ENCODE data around the gene LRP2.

LRP2 gene

GRCh38 chr2:169116993-169117392, 245.3 kb downstream of the LRP2 start:
- DNase-seq = no peak

- no peak for DNase-seq
Measured at GRCh38 chr2:169116327-169116726, 246.0 kb downstream of the LRP2 start.

GRCh38 chr2:169114056-169114455, 248.3 kb downstream of the LRP2 start:
- no peak for DNase-seq

GRCh38 chr2:169112841-169113240, 249.5 kb downstream of the LRP2 start:
- DNase-seq = no peak

GRCh38 chr2:169110916-169111315, 251.4 kb downstream of the LRP2 start:
- no peak for DNase-seq

- DNase-seq = no peak
Measured at GRCh38 chr2:169110419-169110818, 251.9 kb downstream of the LRP2 start.

GRCh38 chr2:169109502-169110409, 252.6 kb downstream of the LRP2 start:
- peak; percentile 75 to 79 for DNase-seq

- DNase-seq = no peak
Measured at GRCh38 chr2:169108099-169108884, 254.0 kb downstream of the LRP2 start.

- no peak for DNase-seq
Measured at GRCh38 chr2:169107645-169108044, 254.7 kb downstream of the LRP2 start.

GRCh38 chr2:169106563-169107545, 255.5 kb downstream of the LRP2 start:
- DNase-seq = no peak

GRCh38 chr2:169106134-169106533, 256.2 kb downstream of the LRP2 start:
- DNase-seq = no peak

GRCh38 chr2:169105476-169105875, 256.9 kb downstream of the LRP2 start:
- no peak for DNase-seq

- no peak for DNase-seq
Measured at GRCh38 chr2:169104848-169105247, 257.5 kb downstream of the LRP2 start.

GRCh38 chr2:169095621-169096105, 266.7 kb downstream of the LRP2 start:
- DNase-seq = no peak

GRCh38 chr2:169094676-169095075, 267.7 kb downstream of the LRP2 start:
- no peak for DNase-seq

GRCh38 chr2:169093535-169093934, 268.8 kb downstream of the LRP2 start:
- no peak for DNase-seq

GRCh38 chr2:169091761-169092519, 270.4 kb downstream of the LRP2 start:
- DNase-seq = no peak

GRCh38 chr2:169091256-169091655, 271.1 kb downstream of the LRP2 start:
- DNase-seq = no peak

- no peak for DNase-seq
Measured at GRCh38 chr2:169090133-169090820, 272.1 kb downstream of the LRP2 start.

- no peak for DNase-seq
Measured at GRCh38 chr2:169089182-169089581, 273.2 kb downstream of the LRP2 start.

- DNase-seq = no peak
Measured at GRCh38 chr2:169087757-169088379, 274.5 kb downstream of the LRP2 start.

All from stimulated activated CD4-positive, alpha-beta T cell treated with anti-CD3 and anti-CD28 coated beads, Interleukin-2, amount 100 ng/mL, for 24 hours (primary cell).